ENCODE data around the gene CCDC127. TPM values are rescaled to one million over a fixed set of nuclear protein-coding genes. Genes with fewer than 3 reads are reported as not detected.
"Not testable (repeated sequence)": the region's sequence is repeated elsewhere in the genome, so short reads cannot be mapped to it uniquely, and the experiment has no call there.

Gene CCDC127
- total RNA-seq, 1 experiment from 2014 or later: 3.5 TPM

- DNase-seq (ENCODE audit: low spot score); in situ Hi-C loops (cut with HindIII; ENCODE audit: low sequenced_read_pairs): not testable (repeated sequence)
Observed at GRCh38 chr5:237931-238330, 20.0 kb upstream of the CCDC127 start.

GRCh38 chr5:235527-235926 is 17.6 kb upstream of the CCDC127 start:
- in situ Hi-C loops (cut with HindIII; ENCODE audit: low sequenced_read_pairs); DNase-seq (ENCODE audit: low spot score): not testable (repeated sequence)

GRCh38 chr5:234450-234849 is 16.5 kb upstream of the CCDC127 start:
- no peak for DNase-seq (ENCODE audit: low spot score)
- in situ Hi-C loops (cut with HindIII; ENCODE audit: low sequenced_read_pairs): no loop called here

- DNase-seq (ENCODE audit: low spot score); in situ Hi-C loops (cut with HindIII; ENCODE audit: low sequenced_read_pairs): not testable (repeated sequence)
Observed at GRCh38 chr5:233426-233825, 15.5 kb upstream of the CCDC127 start.

GRCh38 chr5:231661-232060 is 13.7 kb upstream of the CCDC127 start:
- in situ Hi-C loops (cut with HindIII; ENCODE audit: low sequenced_read_pairs): no loop called here
- no peak for DNase-seq (ENCODE audit: low spot score)

- in situ Hi-C loops (cut with HindIII; ENCODE audit: low sequenced_read_pairs): no loop called here
- no peak for DNase-seq (ENCODE audit: low spot score)
Observed at GRCh38 chr5:230711-231110, 12.8 kb upstream of the CCDC127 start.

- in situ Hi-C loops (cut with HindIII; ENCODE audit: low sequenced_read_pairs): no loop called here
- no peak for DNase-seq (ENCODE audit: low spot score)
Observed at GRCh38 chr5:228886-229285, 10.9 kb upstream of the CCDC127 start.

GRCh38 chr5:227375-227774 is 9.4 kb upstream of the CCDC127 start:
- peak; percentile 86 for DNase-seq (ENCODE audit: low spot score)
- in situ Hi-C loops (cut with HindIII; ENCODE audit: low sequenced_read_pairs): not testable (repeated sequence)

GRCh38 chr5:225334-225733 is 7.4 kb upstream of the CCDC127 start:
- in situ Hi-C loops (cut with HindIII; ENCODE audit: low sequenced_read_pairs): no loop called here

GRCh38 chr5:223791-224190 is 5.8 kb upstream of the CCDC127 start:
- in situ Hi-C loops (cut with HindIII; ENCODE audit: low sequenced_read_pairs): no loop called here
- no peak for DNase-seq (ENCODE audit: low spot score)

More at GRCh38 chr5:225334-225733, 7.4 kb upstream of the CCDC127 start:
- DNase-seq (ENCODE audit: low spot score): no peak

GRCh38 chr5:222951-223715 is 5.2 kb upstream of the CCDC127 start:
- in situ Hi-C loops (cut with HindIII; ENCODE audit: low sequenced_read_pairs); DNase-seq (ENCODE audit: low spot score): not testable (repeated sequence)

- in situ Hi-C loops (cut with HindIII; ENCODE audit: low sequenced_read_pairs): no loop called here
- no peak for DNase-seq (ENCODE audit: low spot score)
Observed at GRCh38 chr5:219991-220390, 2.0 kb upstream of the CCDC127 start.

GRCh38 chr5:219460-219863 is 1.5 kb upstream of the CCDC127 start:
- DNase-seq (ENCODE audit: low spot score): no peak
- in situ Hi-C loops (cut with HindIII; ENCODE audit: low sequenced_read_pairs): no loop called here

GRCh38 chr5:218457-219291 is 721 bp upstream of the CCDC127 start:
- DNase-seq (ENCODE audit: low spot score): no peak
- in situ Hi-C loops (cut with HindIII; ENCODE audit: low sequenced_read_pairs): no loop called here

GRCh38 chr5:216076-216475 is 1.9 kb downstream of the CCDC127 start:
- DNase-seq (ENCODE audit: low spot score): not testable (repeated sequence)

GRCh38 chr5:215256-215655 is 2.7 kb downstream of the CCDC127 start:
- DNase-seq (ENCODE audit: low spot score); in situ Hi-C loops (cut with HindIII; ENCODE audit: low sequenced_read_pairs): not testable (repeated sequence)

More at GRCh38 chr5:216076-216475, 1.9 kb downstream of the CCDC127 start:
- in situ Hi-C loops (cut with HindIII; ENCODE audit: low sequenced_read_pairs): not testable (repeated sequence)

- in situ Hi-C loops (cut with HindIII; ENCODE audit: low sequenced_read_pairs): no loop called here
- no peak for DNase-seq (ENCODE audit: low spot score)
Observed at GRCh38 chr5:213803-214395, 4.1 kb downstream of the CCDC127 start.

- in situ Hi-C loops (cut with HindIII; ENCODE audit: low sequenced_read_pairs): no loop called here
- no peak for DNase-seq (ENCODE audit: low spot score)
Observed at GRCh38 chr5:208449-209114, 9.4 kb downstream of the CCDC127 start.

GRCh38 chr5:207599-207998 is 10.4 kb downstream of the CCDC127 start:
- no peak for DNase-seq (ENCODE audit: low spot score)
- in situ Hi-C loops (cut with HindIII; ENCODE audit: low sequenced_read_pairs): no loop called here
